Islet of Langerhans (tissue), 1 donor: ENCODE data around the gene MT1M.

Source experiments
- FAIRE-seq: peaks from one replicate; lab custom pipeline; 2011; peaks lifted over from hg19 to GRCh38; lab: Jason Lieb, UNC

MT1M gene

GRCh38 chr16:56675685-56676210 lies 43.3 kb downstream of the MT1M start:
- no peak for FAIRE-seq

- no peak for FAIRE-seq
These were observed 45.0 kb downstream of the MT1M start for GRCh38 chr16:56677474-56677873.

GRCh38 chr16:56679078-56679730 lies 46.7 kb downstream of the MT1M start:
- FAIRE-seq: no peak

- no peak for FAIRE-seq
These were observed 47.4 kb downstream of the MT1M start for GRCh38 chr16:56679818-56680217.

GRCh38 chr16:56681939-56682702 lies 49.7 kb downstream of the MT1M start, which contains the start of gene MT1X:
Gene MT1X, plus strand, starts transcription at chr16:56682470. Its CDS starts 71 bp downstream, at chr16:56682541.
- FAIRE-seq: no peak

- no peak for FAIRE-seq
These were observed 50.4 kb downstream of the MT1M start for GRCh38 chr16:56682703-56683397.
